ENCODE measurements around the gene RIMBP2. TPM values are rescaled to one million over a fixed set of nuclear protein-coding genes. Genes with fewer than 3 reads are reported as not detected.

RIMBP2 gene
- total and polyA plus RNA-seq, 2 experiments from 2014 or later: 0.31 to 0.37 TPM

DNA sequence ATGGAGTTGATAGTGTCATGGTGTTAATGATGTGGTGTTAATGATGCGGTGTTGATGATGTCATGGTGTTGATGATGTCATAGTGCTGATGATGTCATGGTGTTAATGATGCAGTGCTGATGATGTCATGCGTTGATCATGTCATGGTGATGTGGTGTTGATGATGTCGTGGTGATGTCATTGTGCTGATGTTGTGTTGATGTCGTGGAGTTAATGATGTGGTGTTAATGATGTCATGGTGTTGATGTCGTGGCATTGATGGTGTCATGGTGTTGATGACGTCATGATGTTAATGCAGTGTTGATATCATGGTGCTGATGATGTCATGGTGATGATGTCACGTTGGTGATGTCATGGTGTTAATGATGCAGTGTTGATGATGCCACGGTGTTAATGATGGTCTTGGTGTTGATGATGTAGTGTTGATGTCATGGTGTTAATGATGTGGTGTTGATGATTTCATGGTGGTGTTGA, 49.1 kb upstream of the RIMBP2 start:
- no peak for DNase-seq (ENCODE audit: low spot score)
- peaks cover 16% of the 10 kb centered on the region for H3F3A ChIP-seq (replicated peaks; ENCODE audit: low read depth)
- no peaks in the 10 kb centered on the region for H3K4me1 Mint-ChIP-seq
- no peak overlapping the region for H3K27ac ChIP-seq (ENCODE audit: low read depth)
- no peak overlapping the region for H3K4me3 ChIP-seq
- ATAC-seq: no peak
- H3K27me3 ChIP-seq (ENCODE audit: insufficient read depth): no peaks in the 10 kb centered on the region
- H3K4me2 ChIP-seq: no peak overlapping the region
- no peaks in the 10 kb centered on the region for H4K20me1 ChIP-seq (replicated peaks; ENCODE audit: insufficient read depth)
- H3K9me3 Mint-ChIP-seq: no peaks in the 10 kb centered on the region
- peaks cover 18% of the 10 kb centered on the region for H3K9me2 ChIP-seq (ENCODE audit: insufficient read depth)
- no peak overlapping the region for H3K27ac Mint-ChIP-seq
- H3K36me3 Mint-ChIP-seq (ENCODE audit: low read depth): no peaks in the 10 kb centered on the region
- no peaks in the 10 kb centered on the region for H3K79me2 ChIP-seq (replicated peaks; ENCODE audit: insufficient read depth)
- no peak overlapping the region for H3K4me3 Mint-ChIP-seq
- H3K4me1 ChIP-seq (ENCODE audit: insufficient read depth): no peaks in the 10 kb centered on the region
- peak; percentile 83 for TF ChIP-seq CREB1 (CRISPR knock-in tag; IDR thresholded peaks at IDR 0.05; ENCODE audit: low read depth)
- no peak for TF ChIP-seq EZH2phosphoT487 (IDR thresholded peaks at IDR 0.05; ENCODE audit: unreplicated experiment)
- no peak overlapping the region for H2AFZ ChIP-seq
- H3K27me3 Mint-ChIP-seq (ENCODE audit: insufficient read depth, low read depth, poor library complexity): peaks cover 3% of the 10 kb centered on the region
- H3K36me3 ChIP-seq (ENCODE audit: insufficient read depth): peaks cover 3% of the 10 kb centered on the region; the same call in 1 of the 2 replicates

DNA sequence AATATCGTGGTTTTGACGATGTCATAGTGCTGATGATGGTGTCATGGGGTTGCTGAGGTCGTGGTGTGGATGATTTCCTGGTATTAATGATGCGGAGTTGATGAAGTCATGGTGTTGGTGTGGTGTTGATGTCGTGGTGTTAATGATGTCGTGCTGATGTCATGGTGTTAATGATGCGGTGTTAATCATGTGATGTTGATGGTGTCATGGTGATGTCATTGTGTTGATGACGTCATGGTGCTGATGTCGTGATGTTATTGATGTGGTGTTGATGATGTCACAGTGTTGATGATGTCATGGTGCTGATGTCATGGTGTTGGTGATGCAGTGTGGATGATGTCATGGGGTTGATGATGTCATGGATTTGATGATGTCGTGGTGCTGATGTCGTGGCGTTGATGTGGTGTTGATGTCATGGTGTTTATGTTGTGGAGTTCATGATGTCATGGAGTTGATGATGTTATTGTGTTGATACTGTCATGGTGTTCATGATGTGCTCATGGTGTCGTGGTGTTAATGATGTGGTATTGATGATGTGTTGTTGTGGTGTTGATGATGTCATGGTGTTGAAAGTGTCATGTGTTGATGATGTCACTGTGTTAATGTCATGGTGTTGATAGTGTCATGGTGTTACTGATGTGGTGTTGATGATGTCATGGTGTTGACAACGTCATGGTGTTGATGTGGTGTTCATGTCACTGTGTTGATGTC, 48.5 kb upstream of the RIMBP2 start:
- Histone ChIP-seq H3F3A (replicated peaks; ENCODE audit: low read depth) (peaks cover 16% of the 10 kb centered on the region), H3K4me1 (ENCODE audit: insufficient read depth) (no peaks in the 10 kb centered on the region), H3K27ac (ENCODE audit: low read depth) (no peak overlapping the region), H3K27me3 (ENCODE audit: insufficient read depth) (no peaks in the 10 kb centered on the region), H3K36me3 (ENCODE audit: insufficient read depth) (peaks cover 3% of the 10 kb centered on the region; the same call in 1 of the 2 replicates), H2AFZ (no peak overlapping the region), H3K79me2 (replicated peaks; ENCODE audit: insufficient read depth) (no peaks in the 10 kb centered on the region), H3K9me2 (ENCODE audit: insufficient read depth) (peaks cover 18% of the 10 kb centered on the region), H3K4me2 (no peak overlapping the region), H3K4me3 (no peak overlapping the region), H4K20me1 (replicated peaks; ENCODE audit: insufficient read depth) (no peaks in the 10 kb centered on the region)
- Mint-ChIP-seq H3K36me3 (ENCODE audit: low read depth) (no peaks in the 10 kb centered on the region), H3K9me3 (no peaks in the 10 kb centered on the region), H3K27me3 (ENCODE audit: insufficient read depth, low read depth, poor library complexity) (peaks cover 3% of the 10 kb centered on the region), H3K4me3 (no peak overlapping the region), H3K4me1 (no peaks in the 10 kb centered on the region), H3K27ac (no peak overlapping the region)
- DNase-seq (ENCODE audit: low spot score): no peak
- no peak for ATAC-seq
- TF ChIP-seq, protein P1, sequence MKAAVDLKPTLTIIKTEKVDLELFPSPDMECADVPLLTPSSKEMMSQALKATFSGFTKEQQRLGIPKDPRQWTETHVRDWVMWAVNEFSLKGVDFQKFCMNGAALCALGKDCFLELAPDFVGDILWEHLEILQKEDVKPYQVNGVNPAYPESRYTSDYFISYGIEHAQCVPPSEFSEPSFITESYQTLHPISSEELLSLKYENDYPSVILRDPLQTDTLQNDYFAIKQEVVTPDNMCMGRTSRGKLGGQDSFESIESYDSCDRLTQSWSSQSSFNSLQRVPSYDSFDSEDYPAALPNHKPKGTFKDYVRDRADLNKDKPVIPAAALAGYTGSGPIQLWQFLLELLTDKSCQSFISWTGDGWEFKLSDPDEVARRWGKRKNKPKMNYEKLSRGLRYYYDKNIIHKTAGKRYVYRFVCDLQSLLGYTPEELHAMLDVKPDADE (IDR thresholded peaks at IDR 0.05): no peak
- TF ChIP-seq CREB1 (CRISPR knock-in tag; IDR thresholded peaks at IDR 0.05; ENCODE audit: low read depth) (peak; percentile 92), ZNF331 (CRISPR knock-in tag; IDR thresholded peaks at IDR 0.05; ENCODE audit: low read depth) (no peak), STAT1 (IDR thresholded peaks at IDR 0.05; ENCODE audit: unreplicated experiment) (no peak)
- TF ChIP-seq, protein P2, sequence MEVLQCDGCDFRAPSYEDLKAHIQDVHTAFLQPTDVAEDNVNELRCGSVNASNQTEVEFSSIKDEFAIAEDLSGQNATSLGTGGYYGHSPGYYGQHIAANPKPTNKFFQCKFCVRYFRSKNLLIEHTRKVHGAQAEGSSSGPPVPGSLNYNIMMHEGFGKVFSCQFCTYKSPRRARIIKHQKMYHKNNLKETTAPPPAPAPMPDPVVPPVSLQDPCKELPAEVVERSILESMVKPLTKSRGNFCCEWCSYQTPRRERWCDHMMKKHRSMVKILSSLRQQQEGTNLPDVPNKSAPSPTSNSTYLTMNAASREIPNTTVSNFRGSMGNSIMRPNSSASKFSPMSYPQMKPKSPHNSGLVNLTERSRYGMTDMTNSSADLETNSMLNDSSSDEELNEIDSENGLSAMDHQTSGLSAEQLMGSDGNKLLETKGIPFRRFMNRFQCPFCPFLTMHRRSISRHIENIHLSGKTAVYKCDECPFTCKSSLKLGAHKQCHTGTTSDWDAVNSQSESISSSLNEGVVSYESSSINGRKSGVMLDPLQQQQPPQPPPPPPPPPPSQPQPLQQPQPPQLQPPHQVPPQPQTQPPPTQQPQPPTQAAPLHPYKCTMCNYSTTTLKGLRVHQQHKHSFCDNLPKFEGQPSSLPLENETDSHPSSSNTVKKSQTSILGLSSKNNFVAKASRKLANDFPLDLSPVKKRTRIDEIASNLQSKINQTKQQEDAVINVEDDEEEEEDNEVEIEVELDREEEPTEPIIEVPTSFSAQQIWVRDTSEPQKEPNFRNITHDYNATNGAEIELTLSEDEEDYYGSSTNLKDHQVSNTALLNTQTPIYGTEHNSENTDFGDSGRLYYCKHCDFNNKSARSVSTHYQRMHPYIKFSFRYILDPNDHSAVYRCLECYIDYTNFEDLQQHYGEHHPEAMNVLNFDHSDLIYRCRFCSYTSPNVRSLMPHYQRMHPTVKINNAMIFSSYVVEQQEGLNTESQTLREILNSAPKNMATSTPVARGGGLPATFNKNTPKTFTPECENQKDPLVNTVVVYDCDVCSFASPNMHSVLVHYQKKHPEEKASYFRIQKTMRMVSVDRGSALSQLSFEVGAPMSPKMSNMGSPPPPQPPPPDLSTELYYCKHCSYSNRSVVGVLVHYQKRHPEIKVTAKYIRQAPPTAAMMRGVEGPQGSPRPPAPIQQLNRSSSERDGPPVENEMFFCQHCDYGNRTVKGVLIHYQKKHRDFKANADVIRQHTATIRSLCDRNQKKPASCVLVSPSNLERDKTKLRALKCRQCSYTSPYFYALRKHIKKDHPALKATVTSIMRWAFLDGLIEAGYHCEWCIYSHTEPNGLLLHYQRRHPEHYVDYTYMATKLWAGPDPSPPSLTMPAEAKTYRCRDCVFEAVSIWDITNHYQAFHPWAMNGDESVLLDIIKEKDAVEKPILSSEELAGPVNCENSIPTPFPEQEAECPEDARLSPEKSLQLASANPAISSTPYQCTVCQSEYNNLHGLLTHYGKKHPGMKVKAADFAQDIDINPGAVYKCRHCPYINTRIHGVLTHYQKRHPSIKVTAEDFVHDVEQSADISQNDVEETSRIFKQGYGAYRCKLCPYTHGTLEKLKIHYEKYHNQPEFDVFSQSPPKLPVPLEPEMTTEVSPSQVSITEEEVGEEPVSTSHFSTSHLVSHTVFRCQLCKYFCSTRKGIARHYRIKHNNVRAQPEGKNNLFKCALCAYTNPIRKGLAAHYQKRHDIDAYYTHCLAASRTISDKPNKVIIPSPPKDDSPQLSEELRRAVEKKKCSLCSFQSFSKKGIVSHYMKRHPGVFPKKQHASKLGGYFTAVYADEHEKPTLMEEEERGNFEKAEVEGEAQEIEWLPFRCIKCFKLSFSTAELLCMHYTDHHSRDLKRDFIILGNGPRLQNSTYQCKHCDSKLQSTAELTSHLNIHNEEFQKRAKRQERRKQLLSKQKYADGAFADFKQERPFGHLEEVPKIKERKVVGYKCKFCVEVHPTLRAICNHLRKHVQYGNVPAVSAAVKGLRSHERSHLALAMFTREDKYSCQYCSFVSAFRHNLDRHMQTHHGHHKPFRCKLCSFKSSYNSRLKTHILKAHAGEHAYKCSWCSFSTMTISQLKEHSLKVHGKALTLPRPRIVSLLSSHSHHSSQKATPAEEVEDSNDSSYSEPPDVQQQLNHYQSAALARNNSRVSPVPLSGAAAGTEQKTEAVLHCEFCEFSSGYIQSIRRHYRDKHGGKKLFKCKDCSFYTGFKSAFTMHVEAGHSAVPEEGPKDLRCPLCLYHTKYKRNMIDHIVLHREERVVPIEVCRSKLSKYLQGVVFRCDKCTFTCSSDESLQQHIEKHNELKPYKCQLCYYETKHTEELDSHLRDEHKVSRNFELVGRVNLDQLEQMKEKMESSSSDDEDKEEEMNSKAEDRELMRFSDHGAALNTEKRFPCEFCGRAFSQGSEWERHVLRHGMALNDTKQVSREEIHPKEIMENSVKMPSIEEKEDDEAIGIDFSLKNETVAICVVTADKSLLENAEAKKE (CRISPR knock-in tag; IDR thresholded peaks at IDR 0.05): no peak
- TF ChIP-seq, protein P3, sequence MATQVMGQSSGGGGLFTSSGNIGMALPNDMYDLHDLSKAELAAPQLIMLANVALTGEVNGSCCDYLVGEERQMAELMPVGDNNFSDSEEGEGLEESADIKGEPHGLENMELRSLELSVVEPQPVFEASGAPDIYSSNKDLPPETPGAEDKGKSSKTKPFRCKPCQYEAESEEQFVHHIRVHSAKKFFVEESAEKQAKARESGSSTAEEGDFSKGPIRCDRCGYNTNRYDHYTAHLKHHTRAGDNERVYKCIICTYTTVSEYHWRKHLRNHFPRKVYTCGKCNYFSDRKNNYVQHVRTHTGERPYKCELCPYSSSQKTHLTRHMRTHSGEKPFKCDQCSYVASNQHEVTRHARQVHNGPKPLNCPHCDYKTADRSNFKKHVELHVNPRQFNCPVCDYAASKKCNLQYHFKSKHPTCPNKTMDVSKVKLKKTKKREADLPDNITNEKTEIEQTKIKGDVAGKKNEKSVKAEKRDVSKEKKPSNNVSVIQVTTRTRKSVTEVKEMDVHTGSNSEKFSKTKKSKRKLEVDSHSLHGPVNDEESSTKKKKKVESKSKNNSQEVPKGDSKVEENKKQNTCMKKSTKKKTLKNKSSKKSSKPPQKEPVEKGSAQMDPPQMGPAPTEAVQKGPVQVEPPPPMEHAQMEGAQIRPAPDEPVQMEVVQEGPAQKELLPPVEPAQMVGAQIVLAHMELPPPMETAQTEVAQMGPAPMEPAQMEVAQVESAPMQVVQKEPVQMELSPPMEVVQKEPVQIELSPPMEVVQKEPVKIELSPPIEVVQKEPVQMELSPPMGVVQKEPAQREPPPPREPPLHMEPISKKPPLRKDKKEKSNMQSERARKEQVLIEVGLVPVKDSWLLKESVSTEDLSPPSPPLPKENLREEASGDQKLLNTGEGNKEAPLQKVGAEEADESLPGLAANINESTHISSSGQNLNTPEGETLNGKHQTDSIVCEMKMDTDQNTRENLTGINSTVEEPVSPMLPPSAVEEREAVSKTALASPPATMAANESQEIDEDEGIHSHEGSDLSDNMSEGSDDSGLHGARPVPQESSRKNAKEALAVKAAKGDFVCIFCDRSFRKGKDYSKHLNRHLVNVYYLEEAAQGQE (IDR thresholded peaks at IDR 0.05; ENCODE audit: unreplicated experiment): no peak
